ENCODE results near the gene GALE. TPM values are rescaled to one million over a fixed set of nuclear protein-coding genes. Genes with fewer than 3 reads are reported as not detected.
"Not testable (repeated sequence)": the region's sequence is repeated elsewhere in the genome, so short reads cannot be mapped to it uniquely, and the experiment has no call there.

The GALE gene
- total and polyA plus RNA-seq, 2 donors from 2014 or later: 68.1 to 73.7 TPM

DNA sequence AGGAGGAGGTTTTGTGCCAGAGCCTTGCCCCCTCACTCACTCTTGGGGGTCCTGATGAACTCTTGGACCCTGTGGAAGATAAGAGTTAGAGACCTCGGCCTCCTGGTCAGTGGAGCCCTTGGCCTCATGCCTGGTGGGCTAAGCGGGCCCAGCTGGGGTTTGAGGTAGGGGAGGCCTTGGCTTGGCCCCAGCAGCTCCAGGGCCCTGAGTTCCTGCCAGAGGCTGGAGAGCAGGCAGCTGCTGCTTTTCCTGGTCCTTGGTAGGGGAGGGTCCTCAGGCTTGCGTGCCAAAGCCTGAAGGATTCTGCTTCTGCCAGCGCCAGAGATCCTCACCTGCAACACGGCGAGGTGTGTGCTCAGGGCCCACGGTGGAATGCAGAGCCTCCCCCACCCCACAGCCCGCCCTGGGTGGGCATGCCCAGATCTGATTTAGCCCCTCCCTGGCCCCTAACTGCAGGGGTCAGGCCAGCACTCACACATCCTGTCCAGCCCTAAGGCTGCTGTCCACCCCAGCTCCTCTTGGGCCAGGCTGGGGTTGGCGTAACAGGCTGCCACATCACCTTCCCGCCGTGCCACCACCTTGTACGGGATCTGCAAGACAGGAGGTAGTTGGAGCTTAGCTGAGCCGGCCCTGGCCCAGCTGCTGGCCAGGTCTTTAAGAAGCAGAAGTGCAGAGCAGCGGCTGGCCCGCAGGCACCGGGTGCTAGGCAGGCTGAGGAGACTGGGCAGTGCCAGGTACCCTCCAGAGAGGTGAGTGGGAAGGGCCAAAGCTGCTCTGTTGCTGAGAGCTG lies 4.7 kb downstream of the GALE start:
- peaks cover 0 to 9% (median 2%) of the 10 kb centered on the region in 3 donors for H3K36me3 ChIP-seq (ENCODE audit: control insufficient read depth in 2 of 3, insufficient read depth in 3 of 3, low read length in 3 of 3)
- H3K9me3 ChIP-seq (ENCODE audit: control insufficient read depth in 2 of 3, insufficient read depth in 1 of 3, low read length in 3 of 3): no peaks in the 10 kb centered on the region
- no peak overlapping the region for H3K27ac ChIP-seq (ENCODE audit: low read depth in 2 of 2, low read length in 2 of 2)
- peaks cover 0 to 40% (median 4%) of the 10 kb centered on the region in 3 donors for H3K4me1 ChIP-seq (ENCODE audit: control insufficient read depth in 2 of 3, insufficient read depth in 2 of 3, low read depth in 1 of 3, low read length in 3 of 3)
- no peak overlapping the region for H3K4me3 ChIP-seq (ENCODE audit: low read length in 3 of 3)
- TF ChIP-seq, protein P1, sequence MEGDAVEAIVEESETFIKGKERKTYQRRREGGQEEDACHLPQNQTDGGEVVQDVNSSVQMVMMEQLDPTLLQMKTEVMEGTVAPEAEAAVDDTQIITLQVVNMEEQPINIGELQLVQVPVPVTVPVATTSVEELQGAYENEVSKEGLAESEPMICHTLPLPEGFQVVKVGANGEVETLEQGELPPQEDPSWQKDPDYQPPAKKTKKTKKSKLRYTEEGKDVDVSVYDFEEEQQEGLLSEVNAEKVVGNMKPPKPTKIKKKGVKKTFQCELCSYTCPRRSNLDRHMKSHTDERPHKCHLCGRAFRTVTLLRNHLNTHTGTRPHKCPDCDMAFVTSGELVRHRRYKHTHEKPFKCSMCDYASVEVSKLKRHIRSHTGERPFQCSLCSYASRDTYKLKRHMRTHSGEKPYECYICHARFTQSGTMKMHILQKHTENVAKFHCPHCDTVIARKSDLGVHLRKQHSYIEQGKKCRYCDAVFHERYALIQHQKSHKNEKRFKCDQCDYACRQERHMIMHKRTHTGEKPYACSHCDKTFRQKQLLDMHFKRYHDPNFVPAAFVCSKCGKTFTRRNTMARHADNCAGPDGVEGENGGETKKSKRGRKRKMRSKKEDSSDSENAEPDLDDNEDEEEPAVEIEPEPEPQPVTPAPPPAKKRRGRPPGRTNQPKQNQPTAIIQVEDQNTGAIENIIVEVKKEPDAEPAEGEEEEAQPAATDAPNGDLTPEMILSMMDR (IDR thresholded peaks at IDR 0.05; ENCODE audit: borderline replicate concordance, extremely low read depth, insufficient read depth): no peak
- intact Hi-C loops (cut with DNase I): no loop called here
- no peaks in the 10 kb centered on the region for H3K27me3 ChIP-seq (ENCODE audit: control insufficient read depth, insufficient read depth, low read length)
- FAIRE-seq: no peak
- DNase-seq: peak in 1 of 5 donors; percentile 62
- H3K9ac ChIP-seq (ENCODE audit: low read length in 3 of 3): no peak overlapping the region

DNA sequence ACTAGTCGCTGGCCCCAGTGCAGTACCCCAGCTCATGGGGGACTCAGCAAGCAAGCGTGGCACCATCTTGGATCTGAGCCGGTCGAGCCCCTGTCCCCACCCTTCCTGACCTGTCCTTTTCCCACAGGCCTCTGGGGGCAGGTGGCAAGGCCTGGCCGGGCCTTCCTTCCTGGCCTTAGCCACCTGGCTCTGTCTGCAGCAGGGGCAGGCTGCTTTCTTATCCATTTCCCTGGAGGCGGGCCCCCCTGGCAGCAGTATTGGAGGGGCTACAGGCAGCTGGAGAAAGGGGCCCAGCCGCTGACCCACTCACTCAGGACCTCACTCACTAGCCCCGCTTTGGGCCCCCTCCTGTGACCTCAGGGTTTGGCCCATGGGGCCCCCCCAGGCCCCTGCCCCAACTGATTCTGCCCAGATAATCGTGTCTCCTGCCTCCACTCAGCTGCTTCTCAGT lies 5.8 kb downstream of the GALE start:
- H3K27ac ChIP-seq (ENCODE audit: low read depth in 2 of 2, low read length in 2 of 2); H3K27me3 ChIP-seq (ENCODE audit: control insufficient read depth, insufficient read depth, low read length); H3K36me3 ChIP-seq (ENCODE audit: control insufficient read depth in 2 of 3, insufficient read depth in 3 of 3, low read length in 3 of 3); H3K4me3 ChIP-seq (ENCODE audit: low read length in 3 of 3); FAIRE-seq; H3K9me3 ChIP-seq (ENCODE audit: control insufficient read depth in 2 of 3, insufficient read depth in 1 of 3, low read length in 3 of 3); intact Hi-C loops (cut with DNase I); H3K9ac ChIP-seq (ENCODE audit: low read length in 3 of 3): not testable (repeated sequence)
- H3K4me1 ChIP-seq (ENCODE audit: control insufficient read depth in 2 of 3, insufficient read depth in 2 of 3, low read depth in 1 of 3, low read length in 3 of 3): peaks cover 0 to 43% (median 10%) of the 10 kb centered on the region in 3 donors
- peak in 1 of 5 donors; percentile 59 for DNase-seq

DNA sequence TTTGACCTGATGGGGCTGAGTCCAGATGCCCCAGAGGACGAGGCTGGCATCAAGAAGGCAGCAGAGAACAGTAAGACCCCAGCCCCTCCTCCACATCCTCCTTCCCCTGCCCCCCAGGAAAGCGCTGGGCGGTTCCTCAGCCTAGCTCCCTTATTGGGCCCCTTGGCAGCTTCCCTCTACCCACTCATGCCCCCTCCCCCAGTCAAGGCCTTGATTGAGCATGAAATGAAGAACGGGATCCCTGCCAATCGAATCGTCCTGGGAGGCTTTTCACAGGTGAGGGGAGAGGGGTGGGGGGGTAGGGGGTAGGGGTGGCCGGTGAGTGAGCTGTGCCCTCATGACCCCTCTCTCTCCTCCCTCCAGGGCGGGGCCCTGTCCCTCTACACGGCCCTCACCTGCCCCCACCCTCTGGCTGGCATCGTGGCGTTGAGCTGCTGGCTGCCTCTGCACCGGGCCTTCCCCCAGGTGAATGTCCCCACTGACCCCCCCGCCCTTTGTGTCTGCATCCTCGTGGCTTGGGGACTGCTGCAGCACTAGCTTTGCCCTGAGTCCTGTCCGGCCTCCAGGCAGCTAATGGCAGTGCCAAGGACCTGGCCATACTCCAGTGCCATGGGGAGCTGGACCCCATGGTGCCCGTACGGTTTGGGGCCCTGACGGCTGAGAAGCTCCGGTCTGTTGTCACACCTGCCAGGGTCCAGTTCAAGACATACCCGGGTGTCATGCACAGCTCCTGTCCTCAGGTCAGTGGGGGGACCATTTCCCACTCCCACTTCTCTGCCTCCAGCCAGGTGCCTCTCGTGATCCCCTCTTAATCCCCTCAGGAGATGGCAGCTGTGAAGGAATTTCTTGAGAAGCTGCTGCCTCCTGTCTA lies 6.5 kb downstream of the GALE start:
- Histone ChIP-seq H3K36me3 (ENCODE audit: control insufficient read depth in 2 of 3, insufficient read depth in 3 of 3, low read length in 3 of 3) (peaks cover 0 to 9% (median 2%) of the 10 kb centered on the region in 3 donors), H3K9ac (ENCODE audit: low read length in 3 of 3) (no peak overlapping the region), H3K27me3 (ENCODE audit: control insufficient read depth, insufficient read depth, low read length) (no peaks in the 10 kb centered on the region), H3K4me3 (ENCODE audit: low read length in 3 of 3) (no peak overlapping the region), H3K4me1 (ENCODE audit: control insufficient read depth in 2 of 3, insufficient read depth in 2 of 3, low read depth in 1 of 3, low read length in 3 of 3) (peaks cover 0 to 37% (median 10%) of the 10 kb centered on the region in 3 donors), H3K27ac (ENCODE audit: low read depth in 2 of 2, low read length in 2 of 2) (no peak overlapping the region), H3K9me3 (ENCODE audit: control insufficient read depth in 2 of 3, insufficient read depth in 1 of 3, low read length in 3 of 3) (no peaks in the 10 kb centered on the region)
- FAIRE-seq (no peak), DNase-seq (peak in 2 of 5 donors; percentile 56 to 75)
- intact Hi-C loops (cut with DNase I): no loop called here
- TF ChIP-seq, protein P1 (IDR thresholded peaks at IDR 0.05; ENCODE audit: borderline replicate concordance, extremely low read depth, insufficient read depth): no peak

All from kidney (tissue), 14 donors.